GM12892 (cell line): ENCODE results near the gene SH3D19.

Experiments used
- POLR2A ChIP-seq: IDR thresholded peaks from 2 replicates; pipeline ENCODE4 v1.6.1; 2011; ENCODE audit warnings: low read depth, low read length, control low read depth
- POLR2AphosphoS5 ChIP-seq: IDR thresholded peaks from 2 replicates; pipeline ENCODE4 v1.6.1; 2011; ENCODE audit warnings: low read depth, low read length, control low read depth
- TAF1 ChIP-seq: IDR thresholded peaks from 2 replicates; pipeline ENCODE4 v1.6.1; 2011; ENCODE audit warnings: low read depth, mild to moderate bottlenecking, control low read depth, low read length, borderline replicate concordance

GRCh38 chr4:151318307-151319006 is 6.9 kb downstream of the SH3D19 start:
- TF ChIP-seq POLR2AphosphoS5 (no peak), TAF1 (no peak), POLR2A (no peak)
